SKM-1 (cell line): ENCODE results near the gene ANXA10.

Source experiments
- DNase-seq: peaks from one replicate; lab custom pipeline; 2025; ENCODE audit not compliant: unreplicated experiment; lab: John Stamatoyannopoulos, UW

The ANXA10 gene

GRCh38 chr4:168220893-168221292 is 128.6 kb downstream of the ANXA10 start:
- DNase-seq: no peak

- no peak for DNase-seq
These were observed 129.0 kb downstream of the ANXA10 start for GRCh38 chr4:168221301-168221700.
